GM18951 (cell line): ENCODE data around the gene PRKN.

Source experiments
- POLR2A ChIP-seq: IDR thresholded peaks from 4 replicates; pipeline ENCODE4 v1.6.1; 2011; ENCODE audit warnings: mild to moderate bottlenecking; ENCODE audit not compliant: insufficient read length, insufficient read depth; ENCODE audit errors: extremely low read depth
- in situ Hi-C: fragments of 300-500 bp; cut with MboI; formaldehyde crosslinking; loops from one replicate; pipeline ENCODE4 v1.12.0; 2022; ENCODE audit warnings: low sequenced_read_pairs, mixed read lengths, inconsistent platforms; ENCODE audit not compliant: unreplicated experiment

Gene PRKN

GRCh38 chr6:161486361-161487216 lies 1241.0 kb downstream of the PRKN start:
- in situ Hi-C loops = no loop called here
- no peak for TF ChIP-seq POLR2A

GRCh38 chr6:161482517-161482858 lies 1245.1 kb downstream of the PRKN start:
- TF ChIP-seq POLR2A = no peak
- in situ Hi-C loops = no loop called here

GRCh38 chr6:161481786-161482516 lies 1245.6 kb downstream of the PRKN start:
- in situ Hi-C loops = no loop called here
- no peak for TF ChIP-seq POLR2A

- in situ Hi-C loops = no loop called here
- no peak for TF ChIP-seq POLR2A
These were observed 1247.0 kb downstream of the PRKN start for GRCh38 chr6:161480421-161481155.

- in situ Hi-C loops = no loop called here
- TF ChIP-seq POLR2A = no peak
These were observed 1248.2 kb downstream of the PRKN start for GRCh38 chr6:161479376-161479775.

GRCh38 chr6:161477876-161478425 lies 1249.6 kb downstream of the PRKN start:
- TF ChIP-seq POLR2A = no peak
- in situ Hi-C loops = no loop called here

GRCh38 chr6:161476711-161477110 lies 1250.9 kb downstream of the PRKN start:
- TF ChIP-seq POLR2A = no peak
- in situ Hi-C loops = no loop called here

- no peak for TF ChIP-seq POLR2A
- in situ Hi-C loops = no loop called here
These were observed 1262.2 kb downstream of the PRKN start for GRCh38 chr6:161465403-161465802.

GRCh38 chr6:161463071-161463470 lies 1264.5 kb downstream of the PRKN start:
- in situ Hi-C loops = no loop called here
- no peak for TF ChIP-seq POLR2A

GRCh38 chr6:161462148-161462547 lies 1265.4 kb downstream of the PRKN start:
- in situ Hi-C loops = no loop called here
- TF ChIP-seq POLR2A = no peak

- in situ Hi-C loops = no loop called here
- TF ChIP-seq POLR2A = no peak
These were observed 1268.5 kb downstream of the PRKN start for GRCh38 chr6:161459008-161459615.

GRCh38 chr6:161458201-161458951 lies 1269.2 kb downstream of the PRKN start:
- TF ChIP-seq POLR2A = no peak
- in situ Hi-C loops = no loop called here
